Measurements from ENCODE around the gene DBI. TPM values are rescaled to one million over a fixed set of nuclear protein-coding genes. Genes with fewer than 3 reads are reported as not detected.

The DBI gene
- total and polyA plus RNA-seq, 2 donors (not counting 1 experiment from before 2014, with no cell fraction given), result 45.2 to 69.4 TPM

GRCh38 chr2:119376810-119377209 lies 10.0 kb downstream of the DBI start:
- DNase-seq, result no peak
- TF ChIP-seq EZH2 (IDR thresholded peaks at IDR 0.05; ENCODE audit: borderline replicate concordance, insufficient read depth, low read depth, low read length, poor library complexity, severe bottlenecking) (no peak), CTCF (IDR thresholded peaks at IDR 0.05) (no peak)
- H3K9me3 Mint-ChIP-seq (ENCODE audit: insufficient read depth), result peaks cover 2% of the 10 kb centered on the region
- no peak overlapping the region for H3K9ac ChIP-seq (ENCODE audit: low read length)
- intact Hi-C loops (cut with micrococcal nuclease), result no loop called here
- no peaks in the 10 kb centered on the region for H3K4me1 Mint-ChIP-seq
- ChIA-PET POLR2A (no interaction called here), CTCF (no interaction called here)
- WGBS (ENCODE audit: insufficient coverage), result 92% methylated on average over 5 of the region's 5 CpGs
- H3K4me3 Mint-ChIP-seq, result no peak overlapping the region
- no peak overlapping the region for H3K27ac Mint-ChIP-seq
- H2AFZ ChIP-seq (ENCODE audit: insufficient read depth, low read depth, low read length, poor library complexity, severe bottlenecking), result no peak overlapping the region
- no peaks in the 10 kb centered on the region for H3K79me2 ChIP-seq (ENCODE audit: control insufficient read depth, insufficient read depth, low read length)
- peaks cover 0 to 16% (median 5%) of the 10 kb centered on the region in 3 donors for H3K9me3 ChIP-seq (ENCODE audit: control extremely low read depth in 1 of 3, control insufficient read depth in 2 of 3, insufficient read depth in 1 of 3, low read length in 2 of 3)
- no peak overlapping the region for H3K27ac ChIP-seq (ENCODE audit: low read length in 2 of 2)
- no peak overlapping the region for H3K4me2 ChIP-seq (replicated peaks; ENCODE audit: low read depth, low read length, poor library complexity, severe bottlenecking)
- ATAC-seq (ENCODE audit: low read depth), result no peak
- no peaks in the 10 kb centered on the region for H4K20me1 ChIP-seq (ENCODE audit: control insufficient read depth, insufficient read depth, low read length, poor library complexity, severe bottlenecking)
- no peak overlapping the region for H3K4me3 ChIP-seq (ENCODE audit: control extremely low read depth in 1 of 5, extremely low read depth in 1 of 5, insufficient read depth in 1 of 5, low read depth in 2 of 5, low read length in 4 of 5)
- peaks cover 2% of the 10 kb centered on the region for H3K27me3 Mint-ChIP-seq
- no peaks in the 10 kb centered on the region for H3K27me3 ChIP-seq (replicated peaks in 1 of 4; ENCODE audit: control extremely low read depth in 1 of 4, control insufficient read depth in 3 of 4, insufficient read depth in 4 of 4, low read length in 3 of 4)
- no peaks in the 10 kb centered on the region for H3K4me1 ChIP-seq (ENCODE audit: control insufficient read depth in 2 of 2, insufficient read depth in 2 of 2, low read length in 2 of 2)
- peaks cover 4 to 18% of the 10 kb centered on the region in 2 experiments for H3K36me3 ChIP-seq (replicated peaks in 1 of 2; ENCODE audit: control extremely low read depth in 1 of 2, control insufficient read depth in 1 of 2, extremely low read depth in 1 of 2, insufficient read depth in 2 of 2, low read length in 1 of 2)

- TF ChIP-seq EZH2 (IDR thresholded peaks at IDR 0.05; ENCODE audit: borderline replicate concordance, insufficient read depth, low read depth, low read length, poor library complexity, severe bottlenecking) (no peak), CTCF (IDR thresholded peaks at IDR 0.05) (no peak)
- POLR2A ChIA-PET, result no interaction called here
- WGBS (ENCODE audit: insufficient coverage), result 86% methylated on average over 4 of the region's 7 CpGs
- Histone ChIP-seq H3K4me2 (replicated peaks; ENCODE audit: low read depth, low read length, poor library complexity, severe bottlenecking) (no peak overlapping the region), H2AFZ (ENCODE audit: insufficient read depth, low read depth, low read length, poor library complexity, severe bottlenecking) (no peak overlapping the region), H3K79me2 (ENCODE audit: control insufficient read depth, insufficient read depth, low read length) (no peaks in the 10 kb centered on the region), H4K20me1 (ENCODE audit: control insufficient read depth, insufficient read depth, low read length, poor library complexity, severe bottlenecking) (no peaks in the 10 kb centered on the region), H3K4me3 (ENCODE audit: control extremely low read depth in 1 of 5, extremely low read depth in 1 of 5, insufficient read depth in 1 of 5, low read depth in 2 of 5, low read length in 4 of 5) (no peak overlapping the region), H3K9me3 (ENCODE audit: control extremely low read depth in 1 of 3, control insufficient read depth in 2 of 3, insufficient read depth in 1 of 3, low read length in 2 of 3) (peaks cover 0 to 15% (median 5%) of the 10 kb centered on the region in 3 donors), H3K4me1 (ENCODE audit: control insufficient read depth in 2 of 2, insufficient read depth in 2 of 2, low read length in 2 of 2) (no peaks in the 10 kb centered on the region), H3K36me3 (replicated peaks in 1 of 2; ENCODE audit: control extremely low read depth in 1 of 2, control insufficient read depth in 1 of 2, extremely low read depth in 1 of 2, insufficient read depth in 2 of 2, low read length in 1 of 2) (peaks cover 2 to 12% of the 10 kb centered on the region in 2 experiments), H3K27me3 (replicated peaks in 1 of 4; ENCODE audit: control extremely low read depth in 1 of 4, control insufficient read depth in 3 of 4, insufficient read depth in 4 of 4, low read length in 3 of 4) (no peaks in the 10 kb centered on the region), H3K9ac (ENCODE audit: low read length) (no peak overlapping the region), H3K27ac (ENCODE audit: low read length in 2 of 2) (no peak overlapping the region)
- intact Hi-C loops (cut with micrococcal nuclease), result no loop called here
- Mint-ChIP-seq H3K27ac (no peak overlapping the region), H3K4me3 (no peak overlapping the region), H3K4me1 (no peaks in the 10 kb centered on the region), H3K27me3 (peaks cover 2% of the 10 kb centered on the region), H3K9me3 (ENCODE audit: insufficient read depth) (peaks cover 2% of the 10 kb centered on the region)
- CTCF ChIA-PET, result no interaction called here
- DNase-seq, result no peak
- no peak for ATAC-seq (ENCODE audit: low read depth)
Observed at GRCh38 chr2:119377294-119377992, 10.7 kb downstream of the DBI start.
